Thyroid gland (tissue), 4 donors: ENCODE data around the gene SCD5.

Experiments used
- POLR2A ChIP-seq, 2 donors: fragments of 450-650 bp; IDR thresholded peaks; one replicate each; pipeline ENCODE4 v1.6.1; 2017; ENCODE audit warnings: antibody characterized with exemption in 2 of 2, mild to moderate bottlenecking in 2 of 2, moderate library complexity in 1 of 2
- TF ChIP-seq, protein P1 (sequence below), 6 experiments: fragments of 200-600 bp in 3 of 6; fragments of 450-650 bp in 3 of 6; sonication (generic) in 3 of 6; IDR thresholded peaks; one replicate each; pipeline ENCODE4 v1.5.1; 2016 to 2019; ENCODE audit warnings: antibody characterized with exemption in 6 of 6, mild to moderate bottlenecking in 2 of 6, inconsistent platforms in 1 of 6, moderate library complexity in 1 of 6

DNA sequence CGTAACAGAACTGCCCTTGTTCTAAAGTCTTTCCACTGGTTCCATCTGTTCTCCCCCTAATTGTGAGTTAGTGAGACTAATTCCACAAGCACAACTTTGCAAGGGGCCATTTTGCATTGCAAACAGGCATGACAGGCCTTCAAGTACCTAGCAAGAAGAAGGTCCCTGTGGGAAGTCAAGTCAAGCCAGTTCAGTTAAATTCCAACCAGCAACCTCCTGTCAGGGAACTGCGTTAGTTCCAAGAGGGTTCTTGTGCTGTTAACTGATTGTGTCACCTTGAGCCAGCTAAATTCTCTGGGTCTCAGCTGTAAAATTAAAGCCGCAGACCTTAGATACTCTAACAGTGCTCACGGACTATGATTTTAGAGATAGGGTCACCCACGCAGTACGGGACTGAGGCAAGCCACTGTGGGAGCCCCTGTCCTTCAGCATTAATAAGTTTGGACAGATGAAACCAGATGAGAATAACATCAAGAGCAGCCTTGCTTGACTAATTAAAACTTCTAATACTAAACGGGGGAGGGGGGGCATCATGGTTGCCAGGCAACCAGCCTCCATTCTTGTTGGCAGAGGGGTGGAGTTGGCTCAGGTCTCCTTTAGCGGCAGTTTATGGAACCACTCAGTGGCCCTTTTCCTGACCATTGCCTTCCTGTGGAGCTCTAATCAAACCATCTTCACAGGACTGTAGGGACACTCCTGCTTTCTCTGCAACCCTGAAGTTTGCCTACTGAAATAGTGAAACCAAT lies 212.7 kb downstream of the SCD5 start:
- TF ChIP-seq, protein P1, sequence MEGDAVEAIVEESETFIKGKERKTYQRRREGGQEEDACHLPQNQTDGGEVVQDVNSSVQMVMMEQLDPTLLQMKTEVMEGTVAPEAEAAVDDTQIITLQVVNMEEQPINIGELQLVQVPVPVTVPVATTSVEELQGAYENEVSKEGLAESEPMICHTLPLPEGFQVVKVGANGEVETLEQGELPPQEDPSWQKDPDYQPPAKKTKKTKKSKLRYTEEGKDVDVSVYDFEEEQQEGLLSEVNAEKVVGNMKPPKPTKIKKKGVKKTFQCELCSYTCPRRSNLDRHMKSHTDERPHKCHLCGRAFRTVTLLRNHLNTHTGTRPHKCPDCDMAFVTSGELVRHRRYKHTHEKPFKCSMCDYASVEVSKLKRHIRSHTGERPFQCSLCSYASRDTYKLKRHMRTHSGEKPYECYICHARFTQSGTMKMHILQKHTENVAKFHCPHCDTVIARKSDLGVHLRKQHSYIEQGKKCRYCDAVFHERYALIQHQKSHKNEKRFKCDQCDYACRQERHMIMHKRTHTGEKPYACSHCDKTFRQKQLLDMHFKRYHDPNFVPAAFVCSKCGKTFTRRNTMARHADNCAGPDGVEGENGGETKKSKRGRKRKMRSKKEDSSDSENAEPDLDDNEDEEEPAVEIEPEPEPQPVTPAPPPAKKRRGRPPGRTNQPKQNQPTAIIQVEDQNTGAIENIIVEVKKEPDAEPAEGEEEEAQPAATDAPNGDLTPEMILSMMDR (IDR thresholded peaks at IDR 0.05), result no peak
- TF ChIP-seq POLR2A (IDR thresholded peaks at IDR 0.05), result no peak
